22Rv1 (cell line): ENCODE results near the gene TMEM179B.
"Not testable (repeated sequence)": the region's sequence is repeated elsewhere in the genome, so short reads cannot be mapped to it uniquely, and the experiment has no call there.

Experiments used
- ZFX ChIP-seq: fragments of 450-650 bp; IDR thresholded peaks from 2 replicates; pipeline ENCODE4 v1.6.1; 2017; ENCODE audit warnings: antibody characterized with exemption, borderline replicate concordance
- TF ChIP-seq, protein P1 (sequence below): fragments of 450-650 bp; IDR thresholded peaks from 2 replicates; pipeline ENCODE4 v1.5.1; 2017; ENCODE audit warnings: mild to moderate bottlenecking

DNA sequence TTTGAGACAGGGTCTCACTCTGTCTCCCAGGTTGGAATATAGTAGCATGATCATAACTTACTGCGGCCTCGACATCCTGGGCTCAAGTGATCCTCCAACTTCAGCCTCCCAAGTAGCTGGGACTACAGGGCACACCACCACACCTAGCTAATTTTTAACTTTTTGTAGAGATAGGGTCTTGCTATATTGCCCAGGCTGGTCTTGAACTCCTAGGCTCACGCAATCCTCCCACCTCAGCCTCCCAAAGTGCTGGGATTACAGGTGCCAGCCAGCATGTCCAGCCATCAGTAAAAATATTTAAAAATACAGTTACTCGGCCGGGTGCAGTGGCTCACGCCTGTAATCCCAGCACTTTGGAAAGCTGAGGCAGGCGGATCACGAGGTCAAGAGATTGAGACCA, 40.9 kb downstream of the TMEM179B start:
- TF ChIP-seq, protein P1, sequence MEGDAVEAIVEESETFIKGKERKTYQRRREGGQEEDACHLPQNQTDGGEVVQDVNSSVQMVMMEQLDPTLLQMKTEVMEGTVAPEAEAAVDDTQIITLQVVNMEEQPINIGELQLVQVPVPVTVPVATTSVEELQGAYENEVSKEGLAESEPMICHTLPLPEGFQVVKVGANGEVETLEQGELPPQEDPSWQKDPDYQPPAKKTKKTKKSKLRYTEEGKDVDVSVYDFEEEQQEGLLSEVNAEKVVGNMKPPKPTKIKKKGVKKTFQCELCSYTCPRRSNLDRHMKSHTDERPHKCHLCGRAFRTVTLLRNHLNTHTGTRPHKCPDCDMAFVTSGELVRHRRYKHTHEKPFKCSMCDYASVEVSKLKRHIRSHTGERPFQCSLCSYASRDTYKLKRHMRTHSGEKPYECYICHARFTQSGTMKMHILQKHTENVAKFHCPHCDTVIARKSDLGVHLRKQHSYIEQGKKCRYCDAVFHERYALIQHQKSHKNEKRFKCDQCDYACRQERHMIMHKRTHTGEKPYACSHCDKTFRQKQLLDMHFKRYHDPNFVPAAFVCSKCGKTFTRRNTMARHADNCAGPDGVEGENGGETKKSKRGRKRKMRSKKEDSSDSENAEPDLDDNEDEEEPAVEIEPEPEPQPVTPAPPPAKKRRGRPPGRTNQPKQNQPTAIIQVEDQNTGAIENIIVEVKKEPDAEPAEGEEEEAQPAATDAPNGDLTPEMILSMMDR: not testable (repeated sequence)
- not testable (repeated sequence) for TF ChIP-seq ZFX
